CD4-positive, alpha-beta memory T cell (primary cell): ENCODE measurements around the gene SPCS2. TPM values are rescaled to one million over a fixed set of nuclear protein-coding genes. Genes with fewer than 3 reads are reported as not detected.
"Not testable (repeated sequence)": the region's sequence is repeated elsewhere in the genome, so short reads cannot be mapped to it uniquely, and the experiment has no call there.

Source experiments
- CTCF ChIA-PET: fragments of 350-600 bp; sonication (Branson Sonifier 250); formaldehyde crosslinking; loops from one replicate; lab custom pipeline; 2021; ENCODE audit warnings: inconsistent platforms; ENCODE audit not compliant: partially characterized antibody; lab: Charles Lee
- POLR2A ChIA-PET: fragments of 350-600 bp; sonication (Branson Sonifier 250); formaldehyde crosslinking; loops from one replicate; lab custom pipeline; 2021; ENCODE audit not compliant: partially characterized antibody; lab: Charles Lee
- DNase-seq, 5 donors: peaks; one replicate each; pipeline versions ENCODE4 v3.0.0 to v3.0.0-alpha.2; 2020 to 2022; ENCODE audit warnings: mixed read lengths in 1 of 5
- H3K27ac ChIP-seq: one replicate; pipeline ENCODE4 v1.7.0; 2013; ENCODE audit warnings: low read depth, low read length
- H3K27me3 ChIP-seq: 2 replicates; pipeline ENCODE4 v1.7.0; 2013; ENCODE audit warnings: mild to moderate bottlenecking, low read length, moderate library complexity; ENCODE audit not compliant: insufficient read depth
- H3K36me3 ChIP-seq: 2 replicates; pipeline ENCODE4 v1.7.0; 2013; ENCODE audit warnings: mild to moderate bottlenecking, low read length, moderate library complexity; ENCODE audit not compliant: insufficient read depth
- H3K4me1 ChIP-seq: 2 replicates; pipeline ENCODE4 v1.7.0; 2013; ENCODE audit warnings: mild to moderate bottlenecking, low read length, moderate library complexity; ENCODE audit not compliant: insufficient read depth
- H3K4me3 ChIP-seq, 2 donors: one replicate each; pipeline ENCODE4 v1.7.0; 2013; ENCODE audit warnings: low read length in 2 of 2, mild to moderate bottlenecking in 1 of 2
- H3K9me3 ChIP-seq, 2 donors: one replicate each; pipeline ENCODE4 v1.7.0; 2013; ENCODE audit warnings: low read length in 2 of 2, control low read depth in 1 of 2; ENCODE audit not compliant: control insufficient read depth in 1 of 2
- H3K27ac Mint-ChIP-seq, 7 donors: one replicate each; pipeline ENCODE4 v1.8.0; 2020 to 2021; ENCODE audit warnings: mixed read lengths in 7 of 7, mild to moderate bottlenecking in 6 of 7, inconsistent platforms in 3 of 7, moderate library complexity in 3 of 7
- H3K27me3 Mint-ChIP-seq, 2 donors: one replicate each; pipeline ENCODE4 v1.8.0; 2020 to 2021; ENCODE audit warnings: mixed read lengths in 2 of 2
- H3K36me3 Mint-ChIP-seq, 2 donors: one replicate each; pipeline ENCODE4 v1.8.0; 2020 to 2021; ENCODE audit warnings: mixed read lengths in 2 of 2, inconsistent platforms in 1 of 2, mild to moderate bottlenecking in 1 of 2
- H3K4me1 Mint-ChIP-seq, 4 donors: one replicate each; pipeline ENCODE4 v1.8.0; 2020 to 2021; ENCODE audit warnings: mixed read lengths in 4 of 4, mild to moderate bottlenecking in 1 of 4
- H3K4me3 Mint-ChIP-seq, 8 donors: one replicate each; pipeline ENCODE4 v1.8.0; 2020 to 2021; ENCODE audit warnings: mixed read lengths in 8 of 8, mild to moderate bottlenecking in 7 of 8, moderate library complexity in 6 of 8, inconsistent platforms in 3 of 8
- H3K9me3 Mint-ChIP-seq, 8 donors: one replicate each; pipeline ENCODE4 v1.8.0; 2020 to 2021; ENCODE audit warnings: mixed read lengths in 8 of 8, mild to moderate bottlenecking in 5 of 8, inconsistent platforms in 3 of 8, moderate library complexity in 1 of 8
- intact Hi-C: fragments of 100-400 bp; cut with micrococcal nuclease; formaldehyde crosslinking; loops from one replicate; pipeline ENCODE4 v1.15.1; 2023
- polyA plus RNA-seq, 2 donors: library from polyadenylated mRNA; unstranded; fragments of 300-500 nt; fragmentation: Illumina TruSeq; gene quantifications; one replicate each; pipeline ENCODE4 v1.2.3, GENCODE V29; 2021
- total RNA-seq, 2 experiments: library from RNA; stranded (reverse); gene quantifications; one replicate each; pipeline ENCODE4 v1.2.3, GENCODE V29; 2021

The SPCS2 gene
- total and polyA plus RNA-seq, 4 experiments from 2014 or later, result 145 to 272 (median 195) TPM

DNA sequence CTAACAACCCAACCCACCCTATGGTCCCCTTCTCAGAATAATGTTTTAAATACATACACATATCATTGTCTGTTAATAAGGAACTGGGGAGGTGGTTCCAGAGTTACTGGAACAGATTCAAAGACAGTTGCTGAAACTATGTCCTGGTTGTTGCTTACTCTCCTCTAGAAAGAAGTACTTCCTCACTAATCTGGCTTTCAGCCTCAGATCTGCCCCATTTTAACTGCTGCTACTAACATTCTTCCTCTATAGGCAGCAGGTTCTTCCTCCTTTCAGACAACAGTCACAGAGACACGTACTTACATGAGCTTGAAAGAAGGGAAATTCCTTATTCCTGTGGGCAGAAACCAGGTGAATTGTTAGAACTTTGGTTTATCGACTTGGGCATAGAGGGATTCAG is 31.6 kb downstream of the SPCS2 start:
- H3K9me3 Mint-ChIP-seq, result no peaks in the 10 kb centered on the region
- H3K4me3 Mint-ChIP-seq, result no peak overlapping the region
- no peak for DNase-seq
- Histone ChIP-seq H3K27ac (no peak overlapping the region), H3K36me3 (peaks cover 7% of the 10 kb centered on the region), H3K4me3 (no peak overlapping the region), H3K27me3 (no peaks in the 10 kb centered on the region), H3K4me1 (no peaks in the 10 kb centered on the region), H3K9me3 (no peaks in the 10 kb centered on the region)
- no peak overlapping the region for H3K27ac Mint-ChIP-seq
- peaks cover 20 to 41% of the 10 kb centered on the region in 2 donors for H3K36me3 Mint-ChIP-seq
- H3K4me1 Mint-ChIP-seq, result no peaks in the 10 kb centered on the region
- POLR2A ChIA-PET, result no interaction called here
- intact Hi-C loops, result no loop called here
- CTCF ChIA-PET, result no interaction called here
- no peaks in the 10 kb centered on the region for H3K27me3 Mint-ChIP-seq

DNA sequence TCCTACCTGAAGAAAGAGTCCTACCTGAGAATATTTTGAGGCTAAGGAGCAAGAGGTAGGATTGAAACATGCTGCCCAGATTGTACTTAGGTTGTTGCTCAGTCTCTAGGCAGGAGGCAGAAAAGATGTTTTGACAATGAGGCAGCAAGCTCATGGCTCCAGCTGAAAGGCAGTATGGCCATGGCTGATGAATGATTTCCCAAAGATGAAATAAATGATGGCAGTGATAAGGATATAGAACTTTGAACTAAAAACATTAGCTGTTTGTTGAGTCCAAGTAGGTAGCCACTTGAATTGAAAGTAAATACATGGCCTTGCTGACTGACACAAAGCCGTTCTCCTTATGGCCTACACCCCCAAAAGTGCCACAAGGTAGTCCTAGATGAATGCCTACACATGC is 32.8 kb downstream of the SPCS2 start:
- ChIA-PET POLR2A (interaction anchor here (1.4 kb wide), 1 partner anchor 13 kb away, joined by 3 read pairs; no protein-coding TSS in a partner anchor), CTCF (no interaction called here)
- H3K9me3 ChIP-seq, result no peaks in the 10 kb centered on the region
- Mint-ChIP-seq H3K27ac (no peak overlapping the region), H3K36me3 (peaks cover 10 to 31% of the 10 kb centered on the region in 2 donors), H3K9me3 (no peaks in the 10 kb centered on the region), H3K27me3 (no peaks in the 10 kb centered on the region), H3K4me1 (no peaks in the 10 kb centered on the region), H3K4me3 (no peak overlapping the region)
- H3K27me3 ChIP-seq, result no peaks in the 10 kb centered on the region
- H3K27ac ChIP-seq, result no peak overlapping the region
- no peak for DNase-seq
- no peaks in the 10 kb centered on the region for H3K4me1 ChIP-seq
- intact Hi-C loops, result no loop called here
- peaks cover 7% of the 10 kb centered on the region for H3K36me3 ChIP-seq
- H3K4me3 ChIP-seq, result no peak overlapping the region

DNA sequence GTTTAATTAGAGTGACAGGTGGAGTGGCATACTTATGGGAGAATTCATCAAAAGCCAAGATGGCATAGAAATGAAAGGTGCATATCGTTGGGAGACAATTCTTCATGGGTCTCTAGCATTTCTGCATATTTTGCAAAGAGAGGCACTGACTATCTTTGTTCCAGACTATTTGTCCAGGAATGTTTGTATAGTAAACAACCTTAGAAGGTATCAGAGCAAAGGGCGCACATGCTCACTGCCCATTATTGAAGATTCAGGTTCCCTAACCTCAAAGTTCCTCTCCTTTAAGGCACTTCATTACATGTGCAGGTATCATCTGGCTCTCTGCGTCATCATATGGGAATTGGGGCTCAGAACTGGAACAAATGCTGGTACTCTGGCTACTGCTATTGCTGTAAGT is 35.0 kb downstream of the SPCS2 start:
- Mint-ChIP-seq H3K27me3 (no peaks in the 10 kb centered on the region), H3K4me1 (peaks cover 2 to 6% (median 2%) of the 10 kb centered on the region in 4 donors), H3K27ac (peak overlapping the region in 1 of 7 donors; percentile 14), H3K4me3 (no peak overlapping the region), H3K9me3 (no peaks in the 10 kb centered on the region), H3K36me3 (peaks cover 5 to 18% of the 10 kb centered on the region in 2 donors)
- Histone ChIP-seq H3K4me1 (peaks cover 5% of the 10 kb centered on the region), H3K36me3 (no peaks in the 10 kb centered on the region), H3K9me3 (no peaks in the 10 kb centered on the region), H3K27ac (no peak overlapping the region), H3K27me3 (no peaks in the 10 kb centered on the region), H3K4me3 (no peak overlapping the region)
- intact Hi-C loops, result no loop called here
- POLR2A ChIA-PET, result interaction anchor here (1.5 kb wide), 1 partner anchor 31 kb away, joined by 3 read pairs; no protein-coding TSS in a partner anchor
- CTCF ChIA-PET, result no interaction called here
- no peak for DNase-seq

DNA sequence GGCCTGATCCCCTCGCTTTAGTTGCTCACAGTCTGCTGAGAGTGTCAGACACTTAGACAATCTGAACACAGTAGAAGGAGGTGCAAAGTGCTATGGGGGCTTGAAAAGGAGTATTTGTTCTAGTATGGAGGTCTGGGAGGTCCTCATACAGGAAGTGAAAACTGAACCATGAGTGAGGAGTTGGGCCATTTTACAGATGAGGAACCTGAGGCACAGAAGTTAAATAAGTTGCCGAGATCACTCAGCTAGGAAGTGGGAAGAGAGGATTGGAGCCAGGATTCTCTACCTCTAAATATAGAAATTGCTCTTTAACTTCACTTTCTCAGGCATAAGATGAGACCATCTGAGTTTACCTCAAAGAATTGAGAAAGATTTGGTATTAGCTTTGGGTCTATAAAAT is 35.7 kb downstream of the SPCS2 start:
- intact Hi-C loops, result no loop called here
- peak overlapping the region in 4 of 7 donors; percentile 5 to 72 (median 32) for H3K27ac Mint-ChIP-seq

DNA sequence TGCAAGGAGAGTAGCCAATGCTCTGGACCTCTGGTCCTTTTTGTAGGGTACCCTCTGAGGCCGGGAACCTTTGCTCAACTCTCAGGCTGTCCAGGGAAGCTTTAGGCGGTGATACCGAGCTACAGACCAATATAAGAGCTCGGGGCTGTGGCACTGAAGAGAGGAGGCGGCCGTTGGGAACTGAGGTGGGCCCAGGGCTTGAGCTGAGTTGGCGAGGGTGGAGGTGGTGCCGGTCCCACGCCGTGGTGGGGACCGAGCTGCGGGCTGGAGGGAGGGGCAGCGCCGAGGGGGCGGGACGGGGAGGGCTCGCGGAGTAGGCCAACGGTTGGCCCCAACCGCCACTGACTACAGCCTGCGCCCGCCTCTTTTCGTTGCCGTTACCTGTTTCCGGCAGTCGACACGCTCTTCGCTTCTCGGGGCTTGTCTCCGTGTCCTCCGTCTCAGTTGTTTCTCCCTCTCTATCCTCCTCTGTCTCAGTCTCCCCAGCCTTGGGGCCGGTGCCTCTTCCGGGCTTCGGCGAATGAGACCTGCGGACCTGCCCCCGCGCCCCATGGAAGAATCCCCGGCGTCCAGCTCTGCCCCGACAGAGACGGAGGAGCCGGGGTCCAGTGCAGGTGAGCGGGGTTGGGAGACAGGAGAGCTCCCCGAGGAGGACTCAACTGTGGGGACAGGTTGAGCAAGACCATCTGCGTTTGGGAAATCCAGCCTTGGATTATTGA is 39.6 kb downstream of the SPCS2 start, which contains the start of gene NEU3:
Gene NEU3, plus strand, starts transcription at position 393 of the 719 bp plus-strand sequence. Its CDS starts 128 bp downstream, at position 521.
- peak within 1 kb of the TSS; percentile 87 to 95 (median 89) for H3K27ac Mint-ChIP-seq
- intact Hi-C loops, result loop anchor here (1.0 kb wide), 1 partner anchor 39 kb away; the partner anchor contains the start of genes SPCS2 and XRRA1
- H3K4me1 ChIP-seq, result peaks cover 23% of the 10 kb centered on the region
- H3K27me3 ChIP-seq, result no peaks in the 10 kb centered on the region
- H3K4me1 Mint-ChIP-seq, result peaks cover 20 to 32% (median 26%) of the 10 kb centered on the region in 4 donors
- CTCF ChIA-PET, result interaction anchor here (1.1 to 1.9 kb wide), 2 partner anchors 24 to 58 kb away, joined by 3 to 5 read pairs; no protein-coding TSS in a partner anchor
- peak within 1 kb of the TSS; percentile 90 to 97 (median 94) for H3K4me3 Mint-ChIP-seq
- DNase-seq, result peak; percentile 77 to 86 (median 79)
- no peaks in the 10 kb centered on the region for H3K9me3 ChIP-seq
- H3K4me3 ChIP-seq, result peak within 1 kb of the TSS; percentile 77
- no peaks in the 10 kb centered on the region for H3K36me3 ChIP-seq
- H3K27me3 Mint-ChIP-seq, result no peaks in the 10 kb centered on the region
- H3K9me3 Mint-ChIP-seq, result no peaks in the 10 kb centered on the region
- POLR2A ChIA-PET, result interaction anchor here (0.8 to 3.1 kb wide), 9 partner anchors 8 to 411 kb away, joined by 3 to 25 read pairs (median 3); partner anchors contain the start of genes POLD3, SPCS2 and XRRA1
- peak within 1 kb of the TSS; percentile 68 for H3K27ac ChIP-seq
- H3K36me3 Mint-ChIP-seq, result peaks cover 0 to 2% of the 10 kb centered on the region in 2 donors

More for the DNA sequence above, 35.7 kb downstream of the SPCS2 start:
- POLR2A ChIA-PET, result no interaction called here
- Mint-ChIP-seq H3K9me3 (no peaks in the 10 kb centered on the region), H3K27me3 (no peaks in the 10 kb centered on the region), H3K36me3 (peaks cover 5 to 16% of the 10 kb centered on the region in 2 donors), H3K4me1 (peaks cover 7 to 12% (median 8%) of the 10 kb centered on the region in 4 donors), H3K4me3 (no peak overlapping the region)
- H3K27ac ChIP-seq, result no peak overlapping the region
- no peaks in the 10 kb centered on the region for H3K36me3 ChIP-seq
- DNase-seq, result no peak
- no peak overlapping the region for H3K4me3 ChIP-seq
- CTCF ChIA-PET, result no interaction called here
- H3K4me1 ChIP-seq, result peaks cover 10% of the 10 kb centered on the region
- no peaks in the 10 kb centered on the region for H3K9me3 ChIP-seq
- H3K27me3 ChIP-seq, result no peaks in the 10 kb centered on the region

DNA sequence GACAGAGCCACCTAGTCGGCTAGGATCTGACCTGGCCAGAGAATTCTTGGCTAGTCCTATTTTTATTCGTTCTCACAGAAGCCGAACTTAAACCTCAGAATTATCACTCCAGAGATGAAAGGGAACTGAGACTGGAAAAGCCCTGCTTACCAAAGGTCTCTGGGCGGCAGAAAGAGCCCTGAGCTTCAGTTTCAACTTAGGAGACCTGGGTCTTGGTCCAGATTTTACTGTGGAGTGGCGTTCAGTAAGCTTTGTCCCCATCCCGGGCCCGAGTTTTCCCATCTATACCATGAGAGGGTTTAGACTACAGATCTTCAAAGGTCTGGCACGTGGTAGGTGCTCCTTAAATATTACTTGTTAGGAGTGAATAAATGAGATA is 40.2 kb downstream of the SPCS2 start:
- peaks cover 20 to 32% (median 26%) of the 10 kb centered on the region in 4 donors for H3K4me1 Mint-ChIP-seq
- Histone ChIP-seq H3K9me3 (no peaks in the 10 kb centered on the region), H3K36me3 (no peaks in the 10 kb centered on the region), H3K27ac (peak overlapping the region; percentile 68), H3K4me3 (peak overlapping the region; percentile 77), H3K27me3 (no peaks in the 10 kb centered on the region), H3K4me1 (peaks cover 23% of the 10 kb centered on the region)
- H3K4me3 Mint-ChIP-seq, result peak overlapping the region; percentile 90 to 97 (median 94)
- intact Hi-C loops, result no loop called here
- H3K36me3 Mint-ChIP-seq, result peaks cover 0 to 2% of the 10 kb centered on the region in 2 donors
- POLR2A ChIA-PET, result interaction anchor here (0.9 to 3.1 kb wide), 8 partner anchors 8 to 411 kb away, joined by 3 to 25 read pairs (median 4); partner anchors contain the start of genes POLD3, SPCS2 and XRRA1
- H3K9me3 Mint-ChIP-seq, result no peaks in the 10 kb centered on the region
- CTCF ChIA-PET, result interaction anchor here (1.1 to 1.9 kb wide), 2 partner anchors 24 to 59 kb away, joined by 3 to 5 read pairs; no protein-coding TSS in a partner anchor
- no peak for DNase-seq
- H3K27ac Mint-ChIP-seq, result peak overlapping the region; percentile 87 to 95 (median 89)
- H3K27me3 Mint-ChIP-seq, result no peaks in the 10 kb centered on the region

DNA sequence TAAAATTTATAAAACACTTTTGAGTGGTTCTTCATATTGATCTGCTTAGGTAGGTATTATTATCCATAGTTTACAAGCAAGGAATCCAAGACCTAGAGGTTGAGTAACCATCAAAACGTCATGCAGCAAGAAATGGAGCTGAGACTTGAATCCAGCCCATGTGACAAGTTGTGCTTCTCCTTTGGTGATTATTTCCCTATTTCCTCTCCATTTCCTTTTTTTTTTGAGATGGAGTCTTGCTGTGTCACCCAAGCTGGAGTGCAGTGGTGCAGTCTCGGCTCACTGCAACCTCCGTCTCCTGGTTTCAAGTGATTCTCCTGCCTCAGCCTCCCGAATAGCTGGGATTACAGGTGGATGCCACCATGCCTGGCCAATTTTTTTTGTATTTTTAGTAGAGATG is 41.1 kb downstream of the SPCS2 start:
- H3K27me3 ChIP-seq, H3K27me3 Mint-ChIP-seq, H3K9me3 ChIP-seq, intact Hi-C loops, H3K9me3 Mint-ChIP-seq, H3K36me3 Mint-ChIP-seq, H3K27ac ChIP-seq, H3K36me3 ChIP-seq, H3K4me3 ChIP-seq, DNase-seq: not testable (repeated sequence)
- POLR2A ChIA-PET, result interaction anchor here (3.1 kb wide), 1 partner anchor 41 kb away, joined by 25 read pairs; the partner anchor contains the start of genes SPCS2 and XRRA1
- H3K27ac Mint-ChIP-seq, result peak overlapping the region in 3 of 7 donors; percentile 8 to 87 (median 17)
- H3K4me3 Mint-ChIP-seq, result peak overlapping the region in 6 of 8 donors; percentile 20 to 93 (median 68)
- H3K4me1 ChIP-seq, result peaks cover 23% of the 10 kb centered on the region
- CTCF ChIA-PET, result interaction anchor here (1.9 kb wide), 1 partner anchor 60 kb away, joined by 5 read pairs; no protein-coding TSS in a partner anchor
- H3K4me1 Mint-ChIP-seq, result peaks cover 20 to 32% (median 26%) of the 10 kb centered on the region in 4 donors
